Testis (tissue), 3 donors: ENCODE data around the gene PCCA. TPM values are rescaled to one million over a fixed set of nuclear protein-coding genes. Genes with fewer than 3 reads are reported as not detected.

Experiments
- DNase-seq: peaks from one replicate; pipeline ENCODE4 v3.0.0-alpha.2; 2019
- H3K27ac ChIP-seq, 2 donors: fragments of 200-600 bp; sonication (generic); one replicate each; pipeline ENCODE4 v1.5.1; 2019
- H3K27me3 ChIP-seq: fragments of 200-600 bp; sonication (generic); one replicate; pipeline ENCODE4 v1.5.1; 2019
- H3K36me3 ChIP-seq: fragments of 200-600 bp; sonication (generic); one replicate; pipeline ENCODE4 v1.5.1; 2017; ENCODE audit warnings: low read depth; ENCODE audit errors: missing control alignments
- H3K4me1 ChIP-seq: fragments of 200-600 bp; sonication (generic); one replicate; pipeline ENCODE4 v1.5.1; 2019
- H3K4me3 ChIP-seq, 2 donors: fragments of 200-600 bp; sonication (generic); one replicate each; pipeline ENCODE4 v1.5.1; 2017 to 2019
- H3K9me3 ChIP-seq: fragments of 200-600 bp; sonication (generic); one replicate; pipeline ENCODE4 v1.5.1; 2017
- POLR2A ChIP-seq: fragments of 450-650 bp; IDR thresholded peaks from one replicate; pipeline ENCODE4 v1.6.1; 2017; ENCODE audit warnings: antibody characterized with exemption, mild to moderate bottlenecking, moderate library complexity
- WGBS, 2 donors: methylation state at CpG; one replicate each; pipeline ENCODE4 v1.1.5; 2018; 5-methylcytosine and 5-hydroxymethylcytosine counted together
- intact Hi-C: fragments of 100-400 bp; cut with DNase I; formaldehyde crosslinking; loops from one replicate; pipeline ENCODE4 v1.15.1; 2023; ENCODE audit warnings: low total_unique reads
- polyA plus RNA-seq: library from polyadenylated mRNA; stranded (reverse); fragments of 350-450 nt; fragmentation: Illumina TruSeq; extraction: RNeasy Lipid Tissue Mini Kit (QIAGEN cat#74804); gene quantifications from one replicate; pipeline ENCODE4 v1.2.3, GENCODE V29; 2014; ENCODE audit warnings: low read depth, low replicate concordance; ENCODE audit not compliant: insufficient read depth
- total RNA-seq, 2 donors: library from RNA; depleted of rRNA; stranded (reverse); fragments of >200 nt; gene quantifications; one replicate each; pipeline ENCODE4 v1.2.3, GENCODE V29; 2016
- TF ChIP-seq, protein P1 (sequence below), 3 experiments: fragments of 450-650 bp in 2 of 3; fragments of 200-600 bp in 1 of 3; sonication (generic) in 1 of 3; IDR thresholded peaks; one replicate each; pipeline ENCODE4 v1.5.1; 2016 to 2019; ENCODE audit warnings: antibody characterized with exemption in 3 of 3, mild to moderate bottlenecking in 2 of 3, moderate library complexity in 1 of 3

Gene PCCA
- total and polyA plus RNA-seq, 3 donors from 2014 or later: 17.9 to 56.2 (median 39.2) TPM

DNA sequence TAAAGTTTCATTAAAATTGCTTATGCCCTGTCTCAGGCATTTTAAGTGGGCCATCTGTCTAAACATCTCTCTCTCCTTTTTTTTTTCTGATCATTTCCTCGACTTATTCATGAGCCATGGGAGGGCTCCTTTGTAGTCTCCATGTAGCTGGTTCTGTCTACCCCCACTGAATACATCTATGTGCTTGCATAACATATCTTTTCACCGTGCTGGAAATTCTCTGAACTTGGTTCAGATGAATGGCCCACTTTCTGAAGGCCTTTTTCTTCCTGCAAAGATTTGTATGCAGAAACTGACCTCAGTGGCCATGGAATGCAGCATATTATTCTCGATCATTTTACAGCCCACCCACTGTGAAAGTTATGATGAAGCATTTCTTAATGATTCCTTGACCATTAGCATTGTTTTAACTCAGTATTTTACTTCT is 274.4 kb downstream of the PCCA start:
- Histone ChIP-seq H3K9me3 (no peaks in the 10 kb centered on the region), H3K27ac (no peak overlapping the region), H3K36me3 (no peaks in the 10 kb centered on the region), H3K4me1 (no peaks in the 10 kb centered on the region), H3K27me3 (no peaks in the 10 kb centered on the region), H3K4me3 (no peak overlapping the region)
- no peak for DNase-seq
- intact Hi-C loops: no loop called here
- no peak for TF ChIP-seq POLR2A
- TF ChIP-seq, protein P1, sequence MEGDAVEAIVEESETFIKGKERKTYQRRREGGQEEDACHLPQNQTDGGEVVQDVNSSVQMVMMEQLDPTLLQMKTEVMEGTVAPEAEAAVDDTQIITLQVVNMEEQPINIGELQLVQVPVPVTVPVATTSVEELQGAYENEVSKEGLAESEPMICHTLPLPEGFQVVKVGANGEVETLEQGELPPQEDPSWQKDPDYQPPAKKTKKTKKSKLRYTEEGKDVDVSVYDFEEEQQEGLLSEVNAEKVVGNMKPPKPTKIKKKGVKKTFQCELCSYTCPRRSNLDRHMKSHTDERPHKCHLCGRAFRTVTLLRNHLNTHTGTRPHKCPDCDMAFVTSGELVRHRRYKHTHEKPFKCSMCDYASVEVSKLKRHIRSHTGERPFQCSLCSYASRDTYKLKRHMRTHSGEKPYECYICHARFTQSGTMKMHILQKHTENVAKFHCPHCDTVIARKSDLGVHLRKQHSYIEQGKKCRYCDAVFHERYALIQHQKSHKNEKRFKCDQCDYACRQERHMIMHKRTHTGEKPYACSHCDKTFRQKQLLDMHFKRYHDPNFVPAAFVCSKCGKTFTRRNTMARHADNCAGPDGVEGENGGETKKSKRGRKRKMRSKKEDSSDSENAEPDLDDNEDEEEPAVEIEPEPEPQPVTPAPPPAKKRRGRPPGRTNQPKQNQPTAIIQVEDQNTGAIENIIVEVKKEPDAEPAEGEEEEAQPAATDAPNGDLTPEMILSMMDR (IDR thresholded peaks at IDR 0.05): no peak
- 42 to 53% methylated on average over 3 of the region's 3 CpGs for WGBS, 2 donors

DNA sequence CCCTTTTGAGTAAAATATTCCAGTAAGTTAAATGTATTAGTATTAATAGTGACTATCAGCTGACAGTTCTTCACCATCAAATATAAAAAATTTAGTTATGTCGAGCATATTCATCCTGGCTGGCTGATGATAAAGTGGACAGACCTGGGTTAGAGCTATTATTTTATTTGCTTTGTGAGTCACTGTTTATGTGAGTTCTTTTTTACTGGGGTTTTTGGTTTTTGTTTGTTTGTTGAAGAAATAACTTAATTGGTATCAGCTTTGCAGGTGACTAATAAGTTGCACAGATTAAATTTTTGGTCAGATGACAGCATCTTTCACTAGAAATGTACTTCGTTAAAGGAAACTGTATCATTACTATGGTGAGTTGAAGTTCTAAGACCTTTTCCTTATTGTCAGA is 275.0 kb downstream of the PCCA start:
- WGBS, 2 donors: 59 to 63% methylated on average over 2 of the region's 2 CpGs
- Histone ChIP-seq H3K27me3 (no peaks in the 10 kb centered on the region), H3K36me3 (no peaks in the 10 kb centered on the region), H3K9me3 (no peaks in the 10 kb centered on the region), H3K4me3 (no peak overlapping the region), H3K4me1 (no peaks in the 10 kb centered on the region), H3K27ac (no peak overlapping the region)
- intact Hi-C loops: no loop called here
- no peak for DNase-seq
- TF ChIP-seq, protein P1 (IDR thresholded peaks at IDR 0.05): no peak
- no peak for TF ChIP-seq POLR2A

DNA sequence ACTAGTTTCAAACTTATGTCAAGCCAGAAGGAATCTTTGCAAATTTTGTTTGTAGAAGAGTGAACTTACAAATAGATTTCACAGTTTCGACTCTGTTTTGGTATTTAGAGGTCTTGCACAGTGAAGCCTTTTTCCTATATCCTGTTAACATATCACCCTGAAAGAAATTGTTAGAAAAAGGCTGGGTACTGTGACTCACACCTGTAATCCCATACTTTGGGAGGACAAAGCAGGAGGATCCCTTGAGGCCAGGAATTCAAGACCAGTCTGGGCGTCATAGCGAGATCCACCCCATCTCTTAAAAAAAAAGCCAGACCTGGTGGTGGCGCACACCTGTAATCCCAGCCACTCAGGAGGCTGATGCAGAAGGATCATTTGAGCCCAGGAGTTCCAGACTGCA is 275.7 kb downstream of the PCCA start:
- intact Hi-C loops: no loop called here
- Histone ChIP-seq H3K36me3 (no peaks in the 10 kb centered on the region), H3K27ac (no peak overlapping the region), H3K4me3 (no peak overlapping the region), H3K4me1 (no peaks in the 10 kb centered on the region), H3K9me3 (no peaks in the 10 kb centered on the region), H3K27me3 (no peaks in the 10 kb centered on the region)
- no peak for DNase-seq
- 92% methylated on average over 4 of the region's 4 CpGs for WGBS, 2 donors
- TF ChIP-seq POLR2A: no peak
- TF ChIP-seq, protein P1 (IDR thresholded peaks at IDR 0.05): no peak

DNA sequence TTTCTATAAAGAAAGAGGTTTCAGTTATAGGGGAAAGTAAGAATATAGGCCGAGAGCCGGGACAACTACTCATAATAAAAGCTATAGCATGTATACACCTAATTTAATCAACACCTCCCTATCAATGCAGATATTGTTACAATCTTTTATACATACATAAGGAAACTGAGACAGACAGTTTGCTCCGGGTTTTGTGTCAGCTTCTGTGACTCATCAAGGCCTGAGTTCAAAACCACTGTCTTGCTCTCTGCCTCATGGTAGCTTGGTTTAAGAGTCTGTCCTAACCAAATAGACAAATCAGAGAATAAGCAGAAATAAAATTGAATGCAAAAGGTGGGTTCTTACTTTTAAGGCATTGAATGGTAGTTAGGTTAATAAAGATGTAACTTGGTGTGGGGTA is 276.8 kb downstream of the PCCA start:
- Histone ChIP-seq H3K27ac (no peak overlapping the region), H3K27me3 (no peaks in the 10 kb centered on the region), H3K9me3 (no peaks in the 10 kb centered on the region), H3K4me3 (no peak overlapping the region), H3K36me3 (no peaks in the 10 kb centered on the region), H3K4me1 (no peaks in the 10 kb centered on the region)
- no peak for DNase-seq
- intact Hi-C loops: no loop called here
- WGBS, 2 donors: 88 to 92% methylated on average over 3 of the region's 3 CpGs
- TF ChIP-seq, protein P1 (IDR thresholded peaks at IDR 0.05): no peak
- no peak for TF ChIP-seq POLR2A

DNA sequence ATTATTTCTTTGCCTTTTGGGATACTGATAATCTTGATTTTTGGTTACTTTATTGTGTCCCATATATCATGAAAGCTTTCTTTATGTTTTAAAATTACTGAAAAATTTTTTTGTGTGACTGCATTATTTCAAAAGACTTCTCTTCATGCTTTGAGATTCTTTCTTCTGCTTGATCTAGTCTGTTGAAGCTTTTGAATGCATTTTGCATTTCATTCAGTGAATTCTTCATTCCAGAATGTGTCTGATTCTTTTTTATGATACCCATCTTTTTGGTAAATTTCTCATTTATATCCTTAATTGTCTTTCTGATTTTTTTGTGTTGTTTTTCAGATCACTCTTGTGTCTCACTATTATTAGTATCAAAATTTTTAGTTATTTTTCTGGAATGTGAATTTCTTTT is 289.6 kb downstream of the PCCA start:
- no peaks in the 10 kb centered on the region for H3K36me3 ChIP-seq
- no peak overlapping the region for H3K4me3 ChIP-seq
- H3K9me3 ChIP-seq: no peaks in the 10 kb centered on the region
- H3K27ac ChIP-seq: no peak overlapping the region
- intact Hi-C loops: no loop called here
- H3K4me1 ChIP-seq: no peaks in the 10 kb centered on the region
- DNase-seq: no peak
- no peaks in the 10 kb centered on the region for H3K27me3 ChIP-seq
- TF ChIP-seq, protein P1 (IDR thresholded peaks at IDR 0.05): no peak
- no peak for TF ChIP-seq POLR2A
